ENCODE results near the gene AZI2. TPM values are rescaled to one million over a fixed set of nuclear protein-coding genes. Genes with fewer than 3 reads are reported as not detected.
A peak's percentile ranks its signal among the peaks of the same experiment; 100 is the strongest.

AZI2 gene
- 18.6 and 24.5 TPM in 2 replicates for total RNA-seq (2014; rRNA removed; shearing (Covaris generic))
- 27.9 and 28.6 TPM in 2 replicates for polyA plus RNA-seq (2016; fragmentation: Nextera tagmentation; extraction: Ambion mirVana)
- long read RNA-seq, full-length matches to known transcripts, result 29 of 29 reads
- long read RNA-seq, partial matches to known transcripts, result 0 of 29 reads
- long read RNA-seq, other reads (novel, unspliced or antisense), result 0 of 29 reads

- peak within 1 kb of the TSS; percentile 90 for H2AFZ ChIP-seq
- peaks cover 15% of the 10 kb centered on the region for H3K36me3 Mint-ChIP-seq (ENCODE audit: low read depth)
These were observed at the start of gene AZI2, which contains the start of gene ZCWPW2 for GRCh38 chr3:28348629-28349468. TSS of gene AZI2 (minus strand) at chr3:28348824. CDS start at chr3:28340617, 8,207 bp downstream. TSS of gene ZCWPW2 (plus strand) at chr3:28348721. CDS start at chr3:28413069, 64,348 bp downstream.

More at GRCh38 chr3:28348629-28349468, at the start of gene AZI2, which contains the start of gene ZCWPW2:
- no peaks in the 10 kb centered on the region; the same call in 1 of the 2 replicates for H4K20me1 ChIP-seq (replicated peaks; ENCODE audit: insufficient read depth)
- Mint-ChIP-seq H3K4me1 (peaks cover 15% of the 10 kb centered on the region), H3K27me3 (ENCODE audit: insufficient read depth, low read depth, poor library complexity) (peaks cover 8% of the 10 kb centered on the region), H3K9me3 (peaks cover 4% of the 10 kb centered on the region), H3K4me3 (peak within 1 kb of the TSS; percentile 92), H3K27ac (peak within 1 kb of the TSS; percentile 93)
- DNase-seq (ENCODE audit: low spot score), result peak; percentile 97
- H3K27ac ChIP-seq (ENCODE audit: low read depth), result peak within 1 kb of the TSS; percentile 98
- H3K4me2 ChIP-seq, result peak within 1 kb of the TSS; percentile 96
- no peaks in the 10 kb centered on the region for H3K9me2 ChIP-seq (ENCODE audit: insufficient read depth)
- no peaks in the 10 kb centered on the region for H3K36me3 ChIP-seq (ENCODE audit: insufficient read depth)
- no peaks in the 10 kb centered on the region; the same call in 1 of the 2 replicates for H3F3A ChIP-seq (replicated peaks; ENCODE audit: low read depth)
- no peaks in the 10 kb centered on the region for H3K27me3 ChIP-seq (ENCODE audit: insufficient read depth)
- H3K4me3 ChIP-seq, result peak within 1 kb of the TSS; percentile 93
- no peak for TF ChIP-seq EZH2 (IDR thresholded peaks at IDR 0.05; ENCODE audit: low read depth, unreplicated experiment)
- TF ChIP-seq REST (IDR thresholded peaks at IDR 0.05; ENCODE audit: unreplicated experiment), result peak; percentile 36
- no peak for TF ChIP-seq STAT1 (IDR thresholded peaks at IDR 0.05; ENCODE audit: unreplicated experiment)
- TF ChIP-seq CTCF (conservative IDR thresholded peaks at IDR 0.05; ENCODE audit: low read depth in 2 of 2), result peak; percentile 30 to 50; a peak in 3 of 4 replicates
- peak; percentile 48; the same call in 1 of the 2 replicates for TF ChIP-seq POLR2AphosphoS5 (IDR thresholded peaks at IDR 0.05; ENCODE audit: low read depth)
- peak; percentile 51 for TF ChIP-seq CREB1 (CRISPR knock-in tag; IDR thresholded peaks at IDR 0.05; ENCODE audit: low read depth)
- TF ChIP-seq ZNF114 (CRISPR knock-in tag; IDR thresholded peaks at IDR 0.05), result no peak
- TF ChIP-seq ETS1 (IDR thresholded peaks at IDR 0.05), result peak; percentile 86
- peaks cover 37% of the 10 kb centered on the region for H3K79me2 ChIP-seq (replicated peaks; ENCODE audit: insufficient read depth)
- ATAC-seq, result peak; percentile 89
- no peaks in the 10 kb centered on the region for H3K4me1 ChIP-seq (ENCODE audit: insufficient read depth)

All from GM23338 (cell line).